WERI-Rb-1 (cell line): Measurements from ENCODE around the gene PALM.
"Not testable (repeated sequence)": the region's sequence is repeated elsewhere in the genome, so short reads cannot be mapped to it uniquely, and the experiment has no call there.

ENCODE experiments used
- DNase-seq: peaks from one replicate; pipeline ENCODE4 v3.0.0-alpha.2; 2020
- H3K27ac ChIP-seq: fragments of 250-450 bp; sonication (Bioruptor Pico); 2 replicates; pipeline ENCODE4 v1.5.1; 2020; ENCODE audit warnings: mild to moderate bottlenecking, moderate library complexity
- H3K27me3 ChIP-seq: fragments of 250-450 bp; sonication (Bioruptor Pico); 2 replicates; pipeline ENCODE4 v1.5.1; 2021; ENCODE audit warnings: mild to moderate bottlenecking, low read depth, moderate library complexity; ENCODE audit not compliant: insufficient read depth, severe bottlenecking
- H3K36me3 ChIP-seq: fragments of 250-450 bp; sonication (Bioruptor Pico); 2 replicates; pipeline ENCODE4 v1.5.1; 2020; ENCODE audit warnings: mild to moderate bottlenecking, moderate library complexity
- H3K4me3 ChIP-seq: 2 replicates; pipeline ENCODE4 v1.5.1; 2011; ENCODE audit warnings: low read depth, mild to moderate bottlenecking, control low read depth, low read length
- H3K9me3 ChIP-seq: fragments of 250-450 bp; sonication (Bioruptor Pico); 2 replicates; pipeline ENCODE4 v1.5.1; 2021; ENCODE audit warnings: mild to moderate bottlenecking, moderate library complexity; ENCODE audit not compliant: severe bottlenecking
- TF ChIP-seq, protein P1 (sequence below): IDR thresholded peaks from 2 replicates; pipeline ENCODE4 v1.5.1; 2011; ENCODE audit warnings: low read depth, mild to moderate bottlenecking, control low read depth, inconsistent platforms, low read length

The PALM gene

DNA sequence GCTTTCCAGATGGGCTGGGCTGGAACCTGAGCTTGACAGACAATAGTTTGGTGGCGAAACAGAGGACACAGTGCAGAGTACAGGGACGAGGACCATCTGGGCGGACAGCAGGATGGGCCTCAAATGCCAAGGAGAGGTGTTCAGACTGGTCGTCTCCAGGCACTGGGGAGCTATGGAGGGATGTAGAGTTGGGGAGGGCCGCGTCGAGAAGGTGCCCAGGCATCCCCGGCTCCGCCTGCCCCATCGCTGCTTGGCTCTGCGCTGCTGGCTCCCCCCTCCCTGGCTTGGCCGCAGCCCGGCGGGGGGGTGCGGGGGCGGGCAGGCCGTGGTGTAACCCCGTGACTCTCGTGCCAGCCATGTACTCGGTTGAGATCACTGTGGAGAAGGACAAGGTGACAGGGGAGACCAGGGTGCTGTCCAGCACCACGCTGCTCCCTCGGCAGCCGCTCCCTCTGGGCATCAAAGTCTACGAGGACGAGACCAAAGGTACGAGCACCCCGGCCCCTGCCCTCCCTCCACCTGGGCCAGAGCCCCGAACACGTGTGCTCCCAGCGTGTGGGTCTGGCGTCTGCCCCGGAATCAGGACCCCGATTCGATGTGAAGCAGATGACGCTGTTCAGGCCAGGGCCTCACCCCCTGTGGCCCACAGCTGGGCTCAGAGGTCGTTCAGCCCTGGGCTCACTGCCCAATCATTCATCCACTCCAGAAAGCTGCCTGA lies 31.4 kb downstream of the PALM start:
- TF ChIP-seq, protein P1, sequence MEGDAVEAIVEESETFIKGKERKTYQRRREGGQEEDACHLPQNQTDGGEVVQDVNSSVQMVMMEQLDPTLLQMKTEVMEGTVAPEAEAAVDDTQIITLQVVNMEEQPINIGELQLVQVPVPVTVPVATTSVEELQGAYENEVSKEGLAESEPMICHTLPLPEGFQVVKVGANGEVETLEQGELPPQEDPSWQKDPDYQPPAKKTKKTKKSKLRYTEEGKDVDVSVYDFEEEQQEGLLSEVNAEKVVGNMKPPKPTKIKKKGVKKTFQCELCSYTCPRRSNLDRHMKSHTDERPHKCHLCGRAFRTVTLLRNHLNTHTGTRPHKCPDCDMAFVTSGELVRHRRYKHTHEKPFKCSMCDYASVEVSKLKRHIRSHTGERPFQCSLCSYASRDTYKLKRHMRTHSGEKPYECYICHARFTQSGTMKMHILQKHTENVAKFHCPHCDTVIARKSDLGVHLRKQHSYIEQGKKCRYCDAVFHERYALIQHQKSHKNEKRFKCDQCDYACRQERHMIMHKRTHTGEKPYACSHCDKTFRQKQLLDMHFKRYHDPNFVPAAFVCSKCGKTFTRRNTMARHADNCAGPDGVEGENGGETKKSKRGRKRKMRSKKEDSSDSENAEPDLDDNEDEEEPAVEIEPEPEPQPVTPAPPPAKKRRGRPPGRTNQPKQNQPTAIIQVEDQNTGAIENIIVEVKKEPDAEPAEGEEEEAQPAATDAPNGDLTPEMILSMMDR, result no peak

DNA sequence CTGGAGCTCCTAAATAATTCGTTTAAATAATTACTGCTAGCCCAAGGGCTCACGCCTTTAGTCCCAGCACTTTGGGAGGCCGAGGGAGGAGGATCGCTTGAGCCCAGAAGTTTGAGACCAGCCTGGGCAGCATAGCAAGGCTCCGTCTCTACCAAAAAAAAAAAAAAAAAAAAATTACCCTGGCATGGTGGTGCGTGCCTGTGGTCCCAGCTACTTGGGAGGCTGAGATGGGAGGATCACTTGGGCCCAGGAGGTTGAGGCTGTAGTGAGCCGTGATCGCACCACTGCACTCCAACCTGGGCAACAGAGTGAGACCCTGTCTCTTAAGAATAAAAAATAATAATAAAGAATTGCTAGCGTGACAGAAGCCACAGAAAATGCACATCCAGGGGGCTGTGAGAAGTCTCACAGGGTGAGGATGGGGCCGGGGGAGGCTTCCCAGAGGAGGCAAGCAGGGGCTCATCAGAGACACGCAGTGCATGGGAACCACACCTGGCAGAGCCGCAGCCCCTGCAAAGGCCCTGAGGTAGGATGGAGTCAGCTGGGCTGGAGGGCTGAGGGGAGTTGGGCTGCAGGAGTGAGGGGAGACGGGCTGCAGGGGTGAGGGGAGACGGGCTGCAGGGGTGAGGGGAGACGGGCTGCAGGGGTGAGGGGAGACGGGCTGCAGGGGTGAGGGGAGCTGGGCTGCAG lies 32.2 kb downstream of the PALM start:
- not testable (repeated sequence) for H3K9me3 ChIP-seq, DNase-seq, H3K27ac ChIP-seq, H3K4me3 ChIP-seq, H3K27me3 ChIP-seq
- H3K36me3 ChIP-seq, result peaks cover 23% of the 10 kb centered on the region

More for the DNA sequence above, 31.4 kb downstream of the PALM start:
- Histone ChIP-seq H3K4me3 (no peak overlapping the region), H3K27ac (no peak overlapping the region), H3K27me3 (no peaks in the 10 kb centered on the region), H3K9me3 (no peaks in the 10 kb centered on the region), H3K36me3 (peaks cover 23% of the 10 kb centered on the region)
- no peak for DNase-seq

DNA sequence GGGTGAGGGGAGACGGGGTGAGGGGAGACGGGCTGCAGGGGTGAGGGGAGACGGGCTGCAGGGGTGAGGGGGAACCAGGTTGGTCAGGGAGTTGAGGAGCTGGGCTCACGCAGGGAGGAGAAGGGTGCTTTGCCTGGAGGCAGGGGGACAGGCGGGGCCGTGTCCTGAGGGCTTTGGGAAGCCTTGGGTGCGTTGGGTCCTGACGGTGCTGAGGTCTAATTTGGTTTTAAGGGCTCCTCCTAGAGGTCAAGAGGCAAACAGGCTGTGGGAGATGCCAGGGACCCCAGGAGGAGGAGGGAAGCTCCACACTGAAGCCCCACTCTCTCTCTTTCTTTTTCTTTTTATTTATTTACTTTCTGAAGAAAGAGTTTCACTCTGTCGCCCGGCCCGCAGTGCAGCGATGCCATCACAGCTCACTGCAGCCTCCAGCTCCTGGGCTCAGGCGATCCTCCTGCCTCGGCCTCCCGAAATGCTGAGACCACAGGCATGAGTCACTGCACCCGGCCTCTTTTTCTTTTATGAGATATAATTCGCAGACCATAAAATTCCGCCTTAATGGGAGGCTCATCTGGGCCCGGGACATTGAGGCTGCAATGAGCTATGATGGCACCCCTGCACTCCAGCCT lies 32.9 kb downstream of the PALM start:
- DNase-seq, result peak; percentile 37
- peaks cover 21% of the 10 kb centered on the region for H3K36me3 ChIP-seq
- H3K27ac ChIP-seq, result no peak overlapping the region
- H3K4me3 ChIP-seq, result no peak overlapping the region
- peaks cover 4% of the 10 kb centered on the region for H3K9me3 ChIP-seq
- no peaks in the 10 kb centered on the region for H3K27me3 ChIP-seq
- TF ChIP-seq, protein P1, result peak; percentile 57

DNA sequence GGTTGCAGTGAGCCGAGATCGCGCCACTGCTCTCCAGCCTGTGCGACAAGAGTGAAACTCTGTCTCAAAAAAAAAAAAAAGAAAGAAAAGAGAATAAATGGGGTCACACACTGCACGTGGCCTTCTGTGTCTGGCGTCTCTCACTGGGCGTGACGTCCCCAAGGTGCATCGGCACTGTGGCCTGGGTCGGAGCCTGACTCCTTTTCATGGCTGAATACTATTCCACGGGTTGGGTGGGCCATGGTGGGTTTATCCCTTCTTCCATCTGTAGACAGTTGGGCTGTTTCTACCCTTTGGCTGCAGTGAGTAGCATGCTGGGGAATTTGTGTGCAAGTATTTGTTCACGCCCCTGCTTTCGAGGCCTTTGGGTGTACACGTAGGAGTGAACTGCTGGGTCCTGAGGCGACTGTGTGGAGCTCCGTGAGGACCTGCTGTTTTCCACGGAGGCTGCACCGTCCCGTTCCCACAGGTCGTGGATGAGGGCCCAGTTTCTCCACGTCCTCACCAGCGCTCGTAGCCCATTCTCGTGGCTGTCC lies 33.9 kb downstream of the PALM start:
- no peaks in the 10 kb centered on the region for H3K27me3 ChIP-seq
- peaks cover 23% of the 10 kb centered on the region for H3K36me3 ChIP-seq
- peaks cover 9% of the 10 kb centered on the region for H3K9me3 ChIP-seq
- TF ChIP-seq, protein P1, result no peak
- DNase-seq, result no peak
- no peak overlapping the region for H3K4me3 ChIP-seq
- H3K27ac ChIP-seq, result no peak overlapping the region

DNA sequence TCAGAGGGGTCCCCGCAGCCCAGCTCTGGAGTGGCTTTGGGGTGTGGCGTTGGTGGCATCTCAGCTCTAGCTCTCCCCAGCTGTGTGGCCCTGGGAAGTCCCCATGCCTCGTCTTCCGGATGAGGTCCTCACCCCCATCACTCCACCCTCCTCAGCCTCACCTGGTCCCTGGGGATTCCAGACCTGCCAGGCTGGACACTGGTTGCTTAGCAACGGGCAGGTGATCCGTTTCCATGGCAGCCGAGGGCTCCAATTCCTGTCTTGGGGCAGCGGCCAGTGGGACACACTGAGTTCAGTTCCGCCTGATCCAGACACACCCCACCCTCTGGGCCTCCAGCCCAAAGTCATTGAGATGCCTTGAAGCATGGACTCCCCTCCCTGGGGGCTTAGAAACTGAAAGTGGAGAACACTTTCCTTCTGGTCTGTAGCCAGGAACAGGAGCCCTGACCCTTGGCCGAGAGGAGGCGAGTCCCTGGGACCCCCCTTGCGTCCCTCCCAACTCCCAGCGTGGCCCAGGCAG lies 34.5 kb downstream of the PALM start:
- no peaks in the 10 kb centered on the region for H3K27me3 ChIP-seq
- H3K36me3 ChIP-seq, result peaks cover 23% of the 10 kb centered on the region
- H3K4me3 ChIP-seq, result no peak overlapping the region
- TF ChIP-seq, protein P1, result no peak
- H3K27ac ChIP-seq, result no peak overlapping the region
- H3K9me3 ChIP-seq, result peaks cover 15% of the 10 kb centered on the region
- DNase-seq, result no peak

DNA sequence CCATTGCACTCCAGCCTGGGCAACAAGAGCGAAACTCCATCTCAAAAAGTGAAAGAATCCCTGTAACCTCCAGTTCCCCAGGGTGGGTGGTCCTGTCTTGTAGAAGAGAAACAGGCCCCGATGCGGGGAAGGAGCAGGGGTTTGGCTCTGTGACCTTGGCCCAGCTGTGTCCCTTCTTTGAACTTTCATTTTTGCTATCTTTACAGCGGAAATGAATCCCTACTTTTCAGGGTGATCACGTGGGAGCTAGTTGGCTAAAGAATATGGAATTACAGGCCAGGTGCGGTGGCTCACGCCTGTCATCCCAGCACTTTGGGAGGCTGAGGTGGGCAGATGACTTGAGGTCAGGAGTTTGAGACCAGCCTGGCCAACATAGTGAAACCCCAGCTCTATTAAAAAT lies 36.4 kb downstream of the PALM start:
- not testable (repeated sequence) for H3K27ac ChIP-seq, DNase-seq, H3K27me3 ChIP-seq, H3K4me3 ChIP-seq
- H3K9me3 ChIP-seq, result peaks cover 15% of the 10 kb centered on the region
- H3K36me3 ChIP-seq, result peaks cover 18% of the 10 kb centered on the region
